HG03520 (cell line): ENCODE data around the gene RPS14.

Experiments used
- ATAC-seq: cut with Tn5 transposase; IDR thresholded peaks from one replicate; pipeline ENCODE4 v1.9.1; 2021; ENCODE audit warnings: mild to moderate bottlenecking, moderate library complexity; ENCODE audit not compliant: unreplicated experiment

Gene RPS14

GRCh38 chr5:150402229-150402773 lies 47.2 kb downstream of the RPS14 start:
- ATAC-seq: no peak

GRCh38 chr5:150401376-150402228 lies 47.9 kb downstream of the RPS14 start:
- no peak for ATAC-seq

- ATAC-seq: no peak
Observed at GRCh38 chr5:150401076-150401375, 48.5 kb downstream of the RPS14 start.

DNA sequence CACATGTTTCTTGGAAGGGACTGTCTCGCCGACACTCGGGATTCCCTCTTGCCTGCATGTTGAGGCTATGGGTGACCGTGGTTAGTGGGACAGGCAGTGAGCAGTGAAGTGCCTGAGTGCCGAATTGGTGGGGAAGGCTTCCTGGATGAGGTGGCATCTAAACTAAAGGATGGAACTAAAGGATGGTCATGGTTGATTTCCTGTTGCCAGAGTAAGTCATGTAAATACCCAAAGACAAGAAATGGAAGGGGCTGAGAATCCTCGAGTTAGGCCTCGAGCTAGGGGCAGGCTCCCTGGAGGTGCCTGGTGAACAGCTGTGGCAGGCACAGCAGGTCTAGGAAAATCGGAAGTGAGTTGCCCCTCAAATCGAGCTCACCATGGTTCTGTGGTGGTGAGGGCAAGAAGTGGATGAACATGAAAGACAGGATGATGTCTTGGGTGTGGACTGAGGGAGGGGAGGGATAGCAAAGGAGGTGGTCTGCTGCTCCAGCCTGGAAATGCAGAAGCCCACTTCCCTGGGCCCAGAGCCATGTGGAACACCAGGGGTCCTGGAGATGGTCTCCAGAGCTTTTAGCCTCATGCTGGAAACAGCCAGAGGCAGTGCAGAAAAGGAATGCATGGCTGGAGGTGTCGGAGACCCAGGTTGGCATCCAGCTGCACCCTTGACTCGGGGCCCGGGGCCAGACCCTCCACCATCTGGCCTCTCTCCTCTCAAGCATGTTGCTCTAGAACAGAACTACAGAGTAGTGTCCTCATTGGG lies 49.0 kb downstream of the RPS14 start:
- no peak for ATAC-seq

DNA sequence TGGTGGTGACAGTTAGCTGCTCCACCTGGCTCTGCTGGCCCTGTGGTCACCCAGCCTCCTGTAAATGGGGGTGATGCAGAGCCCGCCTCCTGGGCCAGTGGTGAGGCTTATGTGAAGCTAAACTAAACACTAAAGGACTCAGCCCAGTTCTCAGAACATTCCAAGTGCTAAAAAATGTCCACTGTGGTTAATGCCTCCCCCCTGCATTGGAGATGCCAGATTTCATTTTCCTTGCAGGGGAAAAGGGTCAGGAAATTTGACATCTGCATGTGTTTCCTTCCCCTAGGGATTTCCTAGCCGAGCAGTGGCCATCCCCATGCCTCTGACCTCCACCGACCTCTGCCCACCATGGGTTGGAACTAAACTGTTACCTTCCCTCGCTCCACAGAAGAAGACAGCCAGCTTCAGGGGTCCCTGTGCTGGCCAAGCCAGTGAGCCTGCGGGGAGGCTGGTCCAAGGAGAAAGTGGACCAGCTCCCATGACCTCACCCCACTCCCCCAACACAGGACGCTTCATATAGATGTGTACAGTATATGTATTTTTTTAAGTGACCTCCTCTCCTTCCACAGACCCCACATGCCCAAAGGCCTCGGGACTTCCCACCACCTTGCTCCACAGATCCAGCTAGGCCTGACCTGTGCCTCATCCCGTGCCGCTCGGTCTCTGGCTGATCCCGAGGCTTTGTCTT lies 49.9 kb downstream of the RPS14 start:
- ATAC-seq: peak; percentile 13

GRCh38 chr5:150398722-150399523 lies 50.6 kb downstream of the RPS14 start:
- peak; percentile 71 for ATAC-seq

DNA sequence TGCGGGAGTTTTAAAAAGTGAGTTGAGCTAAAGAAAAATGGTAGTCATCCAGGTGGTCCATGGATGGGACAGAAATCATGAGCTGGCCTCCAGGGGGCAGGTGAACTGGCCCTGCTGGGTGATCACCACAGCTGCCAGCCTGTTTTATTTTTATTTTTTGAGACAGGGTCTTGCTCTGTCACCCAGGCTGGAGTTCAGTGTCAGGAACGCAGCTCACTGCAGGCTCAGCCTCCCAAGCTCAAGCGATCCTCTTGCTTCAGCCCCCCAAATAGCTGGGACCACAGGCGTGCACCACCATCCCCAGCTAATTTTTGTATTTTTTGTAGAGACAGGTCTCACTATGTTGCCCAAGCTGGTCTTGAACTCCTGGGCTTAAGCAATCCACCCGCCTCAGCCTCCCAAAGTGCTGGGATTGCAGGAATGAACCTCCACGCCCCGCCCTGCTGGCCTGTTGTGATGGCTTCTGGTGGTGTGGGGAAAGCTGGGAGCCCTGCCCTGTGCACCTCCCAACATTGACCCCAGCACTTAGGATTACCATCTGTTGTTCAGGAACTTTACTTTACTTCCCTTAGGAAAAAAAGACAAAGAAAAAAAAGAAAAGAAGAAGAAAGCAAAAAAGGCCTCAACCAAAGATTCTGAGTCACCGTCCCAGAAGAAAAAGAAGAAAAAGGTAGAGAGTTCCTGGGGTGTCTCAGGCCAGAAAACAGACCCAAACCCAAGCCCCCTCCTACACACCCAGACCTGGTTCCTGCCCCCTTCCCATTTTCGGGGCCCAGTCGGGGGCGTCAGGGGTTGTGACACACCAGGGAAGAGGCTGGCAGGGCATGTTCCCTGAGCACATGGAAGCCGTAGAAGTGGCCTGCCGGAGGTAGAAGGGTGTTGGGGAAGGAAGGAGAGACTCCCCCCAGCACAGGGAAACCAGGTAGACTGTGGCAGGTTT lies 51.5 kb downstream of the RPS14 start:
- no peak for ATAC-seq

DNA sequence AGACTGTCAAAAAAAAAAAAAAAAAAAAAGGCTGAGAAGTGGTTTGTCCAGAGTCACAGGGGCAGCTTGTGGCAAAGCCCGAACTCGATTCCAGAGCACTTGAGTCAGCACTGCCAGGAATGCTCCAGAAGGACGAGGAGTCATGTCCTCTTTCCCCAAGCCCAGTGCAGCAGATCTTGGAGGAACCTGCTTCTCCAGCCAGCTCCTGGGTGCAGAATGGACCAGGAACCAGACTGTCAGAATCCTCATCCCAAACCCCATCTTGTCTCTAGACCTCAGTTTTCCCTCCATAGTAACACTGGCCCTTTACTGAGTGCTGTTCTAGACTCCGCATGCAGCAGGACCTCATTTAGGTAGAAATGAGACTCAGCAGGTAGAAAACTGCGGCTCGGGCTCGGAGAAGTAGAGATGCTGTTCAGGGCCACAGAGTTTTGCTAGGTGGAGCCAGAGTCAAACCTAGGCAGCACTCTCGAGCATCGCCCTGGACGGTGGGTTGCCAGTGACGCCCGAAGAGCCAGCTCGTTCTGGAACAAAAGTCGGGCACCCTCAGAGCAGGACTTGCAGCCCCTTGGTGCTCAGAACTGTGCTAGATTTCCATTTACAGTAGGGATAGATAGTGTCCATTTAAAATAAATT lies 52.3 kb downstream of the RPS14 start:
- ATAC-seq: no peak

DNA sequence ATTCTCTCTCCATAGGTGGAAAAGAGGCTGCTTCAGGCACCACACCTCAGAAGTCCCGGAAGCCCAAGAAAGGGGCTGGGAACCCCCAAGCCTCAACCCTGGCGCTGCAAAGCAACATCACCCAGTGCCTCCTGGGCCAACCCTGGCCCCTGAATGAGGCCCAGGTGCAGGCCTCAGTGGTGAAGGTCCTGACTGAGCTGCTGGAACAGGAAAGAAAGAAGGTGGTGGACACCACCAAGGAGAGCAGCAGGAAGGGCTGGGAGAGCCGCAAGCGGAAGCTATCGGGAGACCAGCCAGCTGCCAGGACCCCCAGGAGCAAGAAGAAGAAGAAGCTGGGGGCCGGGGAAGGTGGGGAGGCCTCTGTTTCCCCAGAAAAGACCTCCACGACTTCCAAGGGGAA lies 53.3 kb downstream of the RPS14 start:
- ATAC-seq: no peak

GRCh38 chr5:150395688-150395975 lies 53.9 kb downstream of the RPS14 start:
- ATAC-seq: no peak

DNA sequence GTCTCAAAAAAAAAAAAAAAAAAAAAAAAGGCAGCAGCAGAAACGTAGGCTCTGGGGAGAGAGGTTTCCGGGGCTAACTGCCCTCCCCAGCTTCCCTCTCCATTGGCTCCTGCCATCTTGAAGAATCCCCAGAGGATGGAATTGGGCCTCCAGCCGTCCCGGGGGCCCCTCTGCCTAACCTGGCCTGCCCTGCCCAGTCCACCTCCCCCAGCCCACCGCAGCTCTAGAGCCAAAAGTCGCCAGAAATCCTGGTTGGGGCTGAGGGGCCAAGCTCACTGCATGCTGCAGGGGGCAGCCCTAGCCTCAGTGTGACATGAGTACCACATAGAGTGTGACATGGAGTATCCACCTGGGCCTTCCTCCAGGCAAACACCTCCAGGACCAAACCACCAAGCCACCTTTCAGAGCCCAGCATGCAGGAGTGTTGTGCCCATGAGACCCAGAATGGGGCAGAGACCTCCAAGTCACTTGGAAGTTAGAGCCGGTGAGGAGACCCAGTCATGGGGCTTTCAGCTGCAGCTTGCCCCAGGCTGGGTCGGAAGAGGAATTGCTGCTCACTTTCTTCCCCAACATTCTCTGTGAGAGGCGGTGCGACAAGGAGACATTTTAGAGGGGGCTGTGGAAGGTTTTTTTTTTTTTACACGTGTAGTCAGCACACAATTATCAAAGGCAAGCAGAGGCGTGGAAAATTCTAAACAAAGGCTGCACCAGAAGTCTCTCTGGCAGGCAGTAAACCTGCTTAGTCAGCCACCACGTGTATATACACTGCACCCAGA lies 54.4 kb downstream of the RPS14 start:
- no peak for ATAC-seq

DNA sequence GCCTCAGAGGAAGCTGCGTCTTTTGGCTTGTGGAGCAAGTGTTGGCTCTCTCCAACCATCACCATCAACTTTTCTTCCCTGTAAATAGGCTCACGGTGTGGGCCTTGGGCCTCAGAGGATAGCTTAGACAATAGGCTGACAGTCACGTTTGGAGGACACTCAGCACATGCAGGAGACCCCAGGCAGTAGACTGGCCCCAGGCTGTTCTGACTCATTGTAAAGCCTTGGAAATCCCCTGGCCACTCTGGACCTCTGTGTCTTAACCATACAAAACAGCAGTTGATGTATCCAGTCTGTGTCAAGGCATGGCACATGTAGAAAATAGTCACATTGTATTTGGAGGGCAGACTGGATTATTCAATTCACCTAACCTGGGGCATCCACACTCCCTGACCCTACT lies 55.4 kb downstream of the RPS14 start:
- ATAC-seq: no peak

DNA sequence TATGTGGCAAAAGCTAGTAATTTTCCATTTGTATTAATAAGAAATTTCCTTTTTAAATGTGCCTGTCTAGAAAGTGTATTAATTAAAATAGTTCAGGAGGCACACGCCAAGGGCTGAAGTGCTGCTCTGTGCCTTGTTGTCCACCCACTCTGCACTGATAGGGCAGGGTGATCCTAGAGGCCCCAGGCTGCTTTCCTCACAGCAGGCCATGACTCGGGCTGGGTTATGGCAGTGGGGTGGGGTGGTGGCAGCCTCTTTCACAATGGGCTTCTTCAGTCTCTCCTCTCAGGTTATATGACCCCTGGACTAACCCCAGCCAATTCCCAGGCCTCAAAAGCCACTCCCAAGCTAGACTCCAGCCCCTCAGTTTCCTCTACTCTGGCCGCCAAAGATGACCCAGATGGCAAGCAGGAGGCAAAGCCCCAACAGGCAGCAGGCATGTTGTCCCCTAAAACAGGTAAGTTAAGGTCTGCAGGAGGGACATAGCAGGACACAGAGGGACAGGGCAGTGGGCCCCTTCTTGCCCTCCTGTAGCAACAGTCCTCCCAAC lies 56.4 kb downstream of the RPS14 start:
- ATAC-seq: no peak

DNA sequence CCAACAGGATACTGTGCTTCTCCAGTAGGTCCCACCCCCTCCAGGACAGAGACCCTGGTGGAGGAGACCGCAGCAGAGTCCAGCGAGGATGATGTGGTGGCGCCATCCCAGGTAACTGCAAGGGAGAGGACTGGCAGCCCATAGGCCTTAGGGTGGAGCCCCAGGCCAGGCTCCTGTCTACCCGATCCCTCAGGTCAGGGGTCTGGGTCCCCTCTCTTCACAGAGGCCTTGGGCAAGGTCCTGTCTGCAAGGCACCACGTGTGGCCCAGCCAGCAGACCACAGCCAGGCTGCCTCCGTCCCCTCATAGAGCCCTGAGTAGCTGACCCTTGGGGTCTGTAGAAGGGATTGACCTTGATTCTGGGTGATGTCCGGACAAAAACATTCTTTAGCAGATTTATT lies 56.9 kb downstream of the RPS14 start:
- ATAC-seq: no peak
